ENCODE measurements around the gene TBC1D32. TPM values are rescaled to one million over a fixed set of nuclear protein-coding genes. Genes with fewer than 3 reads are reported as not detected.
A peak's percentile ranks its signal among the peaks of the same experiment; 100 is the strongest.

TBC1D32 gene
- total RNA-seq, 1 experiment from 2014 or later, result 10.2 TPM

DNA sequence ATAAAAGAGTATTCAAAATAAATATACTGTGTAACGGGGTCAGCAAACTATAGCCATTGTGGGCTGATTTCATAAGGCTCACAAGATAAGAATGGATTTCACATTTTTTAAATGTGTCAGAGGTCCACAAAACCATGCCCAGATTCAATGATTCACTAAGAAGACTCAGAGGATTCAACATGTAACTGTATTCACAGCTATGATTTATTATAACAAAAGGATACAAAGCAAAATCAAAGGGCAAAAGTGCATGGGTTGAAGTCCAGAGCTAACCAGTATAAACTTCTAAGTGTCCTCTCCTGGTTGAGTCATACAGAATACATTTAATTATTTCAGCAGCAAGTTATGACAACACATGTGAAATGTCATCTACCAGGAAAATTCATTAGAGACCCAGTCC lies 49.2 kb downstream of the TBC1D32 start:
- Mint-ChIP-seq H3K27ac (ENCODE audit: low read depth, unreplicated experiment) (no peak overlapping the region), H3K4me1 (ENCODE audit: insufficient read depth, unreplicated experiment) (no peaks in the 10 kb centered on the region), H3K9me3 (ENCODE audit: unreplicated experiment) (no peaks in the 10 kb centered on the region), H3K27me3 (ENCODE audit: insufficient read depth, unreplicated experiment) (no peaks in the 10 kb centered on the region), H3K36me3 (ENCODE audit: insufficient read depth, unreplicated experiment) (peaks cover 5% of the 10 kb centered on the region), H3K4me3 (ENCODE audit: unreplicated experiment) (no peak overlapping the region)
- intact Hi-C loops (cut with micrococcal nuclease), result no loop called here
- no peak for DNase-seq (ENCODE audit: unreplicated experiment)
- POLR2A ChIA-PET, result no interaction called here
- TF ChIP-seq, protein P1, sequence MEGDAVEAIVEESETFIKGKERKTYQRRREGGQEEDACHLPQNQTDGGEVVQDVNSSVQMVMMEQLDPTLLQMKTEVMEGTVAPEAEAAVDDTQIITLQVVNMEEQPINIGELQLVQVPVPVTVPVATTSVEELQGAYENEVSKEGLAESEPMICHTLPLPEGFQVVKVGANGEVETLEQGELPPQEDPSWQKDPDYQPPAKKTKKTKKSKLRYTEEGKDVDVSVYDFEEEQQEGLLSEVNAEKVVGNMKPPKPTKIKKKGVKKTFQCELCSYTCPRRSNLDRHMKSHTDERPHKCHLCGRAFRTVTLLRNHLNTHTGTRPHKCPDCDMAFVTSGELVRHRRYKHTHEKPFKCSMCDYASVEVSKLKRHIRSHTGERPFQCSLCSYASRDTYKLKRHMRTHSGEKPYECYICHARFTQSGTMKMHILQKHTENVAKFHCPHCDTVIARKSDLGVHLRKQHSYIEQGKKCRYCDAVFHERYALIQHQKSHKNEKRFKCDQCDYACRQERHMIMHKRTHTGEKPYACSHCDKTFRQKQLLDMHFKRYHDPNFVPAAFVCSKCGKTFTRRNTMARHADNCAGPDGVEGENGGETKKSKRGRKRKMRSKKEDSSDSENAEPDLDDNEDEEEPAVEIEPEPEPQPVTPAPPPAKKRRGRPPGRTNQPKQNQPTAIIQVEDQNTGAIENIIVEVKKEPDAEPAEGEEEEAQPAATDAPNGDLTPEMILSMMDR (IDR thresholded peaks at IDR 0.05; ENCODE audit: unreplicated experiment), result no peak
- BruUV-seq (replicated peaks), result no TSS peak
- CTCF ChIA-PET, result no interaction called here

DNA sequence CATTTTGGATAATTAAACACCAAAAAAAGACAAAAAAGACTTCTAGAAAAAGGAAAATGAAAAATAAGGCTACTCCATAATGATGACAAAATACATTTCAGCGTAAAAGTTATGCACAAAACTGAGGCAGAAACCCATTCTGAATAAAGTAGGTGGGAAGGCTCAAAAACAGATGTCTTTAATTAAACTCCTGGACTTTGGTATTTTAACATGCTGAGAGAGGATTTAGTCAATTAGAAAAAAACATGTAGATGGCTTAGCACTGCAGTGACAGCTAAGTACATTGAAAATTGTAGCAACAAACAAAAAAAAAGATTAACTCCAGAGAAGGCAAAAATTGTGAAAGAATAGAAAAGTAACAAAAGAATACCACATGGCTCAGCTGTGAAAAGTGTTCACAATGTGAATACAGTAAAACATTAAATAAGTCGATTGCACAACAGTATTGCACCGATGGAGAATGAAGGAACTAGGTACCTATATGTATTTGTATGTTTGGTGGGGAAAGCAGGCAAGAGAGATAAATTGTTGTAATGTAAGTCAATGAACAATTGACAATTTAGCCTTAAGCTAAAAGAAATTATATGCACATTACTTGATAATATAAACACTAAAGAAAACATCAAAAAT lies 59.5 kb downstream of the TBC1D32 start:
- TF ChIP-seq, protein P1 (IDR thresholded peaks at IDR 0.05; ENCODE audit: unreplicated experiment), result no peak
- H3K27me3 Mint-ChIP-seq (ENCODE audit: insufficient read depth, unreplicated experiment), result no peaks in the 10 kb centered on the region
- no peaks in the 10 kb centered on the region for H3K9me3 Mint-ChIP-seq (ENCODE audit: unreplicated experiment)
- ChIA-PET POLR2A (no interaction called here), CTCF (no interaction called here)
- no peaks in the 10 kb centered on the region for H3K4me1 Mint-ChIP-seq (ENCODE audit: insufficient read depth, unreplicated experiment)
- H3K4me3 Mint-ChIP-seq (ENCODE audit: unreplicated experiment), result no peak overlapping the region
- H3K27ac Mint-ChIP-seq (ENCODE audit: low read depth, unreplicated experiment), result no peak overlapping the region
- DNase-seq (ENCODE audit: unreplicated experiment), result no peak
- H3K36me3 Mint-ChIP-seq (ENCODE audit: insufficient read depth, unreplicated experiment), result peaks cover 6% of the 10 kb centered on the region
- BruUV-seq (replicated peaks), result no TSS peak
- intact Hi-C loops (cut with micrococcal nuclease), result no loop called here

DNA sequence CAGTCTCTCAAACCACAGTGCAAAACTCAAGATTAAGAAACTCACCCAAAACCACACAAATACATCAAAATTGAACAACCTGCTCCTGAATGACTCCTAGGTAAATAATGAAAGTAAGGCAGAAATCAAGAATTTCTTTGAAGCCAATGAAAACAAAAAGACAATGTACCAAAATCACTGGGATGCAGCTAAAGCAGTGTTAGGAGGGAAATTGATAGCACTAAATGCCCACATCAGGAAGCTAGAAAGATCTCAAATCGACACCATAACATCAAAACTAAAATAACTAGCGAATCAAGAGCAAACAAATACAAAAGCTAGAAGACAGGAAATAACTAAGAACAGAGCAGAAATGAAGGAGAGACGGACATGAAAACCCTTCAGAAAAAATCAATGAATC lies 70.5 kb downstream of the TBC1D32 start:
- POLR2A ChIA-PET, result no interaction called here
- no TSS peak for BruUV-seq (replicated peaks)
- H3K36me3 Mint-ChIP-seq (ENCODE audit: insufficient read depth, unreplicated experiment), result peaks cover 24% of the 10 kb centered on the region

DNA sequence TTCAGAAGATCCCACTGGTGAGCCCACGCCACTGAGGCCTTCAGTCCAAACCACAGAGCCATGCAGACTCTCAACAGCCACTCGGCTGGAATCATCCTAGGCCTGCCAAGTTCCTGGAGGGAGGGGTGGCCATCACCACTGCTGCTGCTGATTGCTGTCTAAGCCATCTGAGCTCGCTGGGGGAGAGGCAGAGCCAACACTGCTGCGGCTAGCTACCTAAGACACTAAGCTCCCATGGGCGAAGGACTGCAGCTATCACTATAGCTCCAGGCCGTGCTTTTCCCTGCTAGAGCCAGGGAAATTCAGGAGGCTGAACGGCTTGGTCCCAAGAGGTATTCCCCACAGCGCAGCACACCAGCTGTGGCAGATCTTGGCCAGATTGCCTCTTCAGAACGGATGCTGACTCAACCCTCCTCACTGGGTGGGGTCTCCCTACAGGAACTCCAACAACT lies 73.6 kb downstream of the TBC1D32 start:
- intact Hi-C loops (cut with micrococcal nuclease), result no loop called here
- H3K4me1 Mint-ChIP-seq (ENCODE audit: insufficient read depth, unreplicated experiment), result peaks cover 5% of the 10 kb centered on the region
- peak overlapping the region; percentile 35 for H3K27ac Mint-ChIP-seq (ENCODE audit: low read depth, unreplicated experiment)
- H3K36me3 Mint-ChIP-seq (ENCODE audit: insufficient read depth, unreplicated experiment), result peaks cover 24% of the 10 kb centered on the region
- H3K4me3 Mint-ChIP-seq (ENCODE audit: unreplicated experiment), result no peak overlapping the region
- no peaks in the 10 kb centered on the region for H3K27me3 Mint-ChIP-seq (ENCODE audit: insufficient read depth, unreplicated experiment)
- POLR2A ChIA-PET, result no interaction called here
- H3K9me3 Mint-ChIP-seq (ENCODE audit: unreplicated experiment), result peaks cover 21% of the 10 kb centered on the region
- peak; percentile 32 for DNase-seq (ENCODE audit: unreplicated experiment)
- CTCF ChIA-PET, result interaction anchor here (0.7 kb wide), 1 partner anchor 1057 kb away, joined by 3 read pairs; no protein-coding TSS in a partner anchor
- BruUV-seq (replicated peaks), result no TSS peak
- TF ChIP-seq, protein P1 (IDR thresholded peaks at IDR 0.05; ENCODE audit: unreplicated experiment), result no peak

More for the DNA sequence above, 70.5 kb downstream of the TBC1D32 start:
- Mint-ChIP-seq H3K27me3 (ENCODE audit: insufficient read depth, unreplicated experiment) (no peaks in the 10 kb centered on the region), H3K27ac (ENCODE audit: low read depth, unreplicated experiment) (no peak overlapping the region), H3K4me3 (ENCODE audit: unreplicated experiment) (no peak overlapping the region), H3K4me1 (ENCODE audit: insufficient read depth, unreplicated experiment) (peaks cover 5% of the 10 kb centered on the region), H3K9me3 (ENCODE audit: unreplicated experiment) (peaks cover 21% of the 10 kb centered on the region)
- TF ChIP-seq, protein P1 (IDR thresholded peaks at IDR 0.05; ENCODE audit: unreplicated experiment), result no peak
- CTCF ChIA-PET, result interaction anchor here (0.6 to 1.6 kb wide), 3 partner anchors 35 to 1667 kb away, joined by 3 to 4 read pairs (median 3); no protein-coding TSS in a partner anchor
- intact Hi-C loops (cut with micrococcal nuclease), result no loop called here
- DNase-seq (ENCODE audit: unreplicated experiment), result no peak

All from MCF 10A (cell line).